Suprapubic skin (tissue), 4 donors: ENCODE measurements around the gene CCDC57. TPM values are rescaled to one million over a fixed set of nuclear protein-coding genes. Genes with fewer than 3 reads are reported as not detected.

Experiments used
- DNase-seq, 2 donors: peaks; one replicate each; pipeline ENCODE4 v3.0.0-alpha.2; 2019; ENCODE audit warnings: low spot score in 2 of 2
- H3K27ac ChIP-seq: fragments of 200-600 bp; sonication (generic); one replicate; pipeline ENCODE4 v1.5.1; 2019
- H3K27me3 ChIP-seq: fragments of 200-600 bp; sonication (generic); one replicate; pipeline ENCODE4 v1.5.1; 2019
- H3K36me3 ChIP-seq: fragments of 200-600 bp; sonication (generic); one replicate; pipeline ENCODE4 v1.5.1; 2019
- H3K4me1 ChIP-seq: fragments of 200-600 bp; sonication (generic); one replicate; pipeline ENCODE4 v1.5.1; 2019
- H3K4me3 ChIP-seq: fragments of 200-600 bp; sonication (generic); one replicate; pipeline ENCODE4 v1.5.1; 2019; ENCODE audit warnings: mild to moderate bottlenecking
- H3K9me3 ChIP-seq: fragments of 200-600 bp; sonication (generic); one replicate; pipeline ENCODE4 v1.5.1; 2019
- CTCF ChIP-seq, 2 donors: fragments of 200-600 bp in 1 of 2; fragments of 450-650 bp in 1 of 2; sonication (generic) in 1 of 2; IDR thresholded peaks; one replicate each; pipeline ENCODE4 v1.5.1; 2016 to 2019; ENCODE audit warnings: antibody characterized with exemption in 2 of 2, mild to moderate bottlenecking in 1 of 2, moderate library complexity in 1 of 2
- EP300 ChIP-seq: sonication (generic); formaldehyde crosslinking; IDR thresholded peaks from one replicate; pipeline ENCODE4 v1.6.1; 2017; ENCODE audit warnings: antibody characterized with exemption
- POLR2A ChIP-seq, 2 donors: fragments of 450-650 bp; IDR thresholded peaks; one replicate each; pipeline ENCODE4 v1.6.1; 2017; ENCODE audit warnings: antibody characterized with exemption in 2 of 2, mild to moderate bottlenecking in 2 of 2, moderate library complexity in 2 of 2
- POLR2AphosphoS5 ChIP-seq, 3 donors: sonication (generic); formaldehyde crosslinking; IDR thresholded peaks; one replicate each; pipeline ENCODE4 v1.6.1; 2017; ENCODE audit warnings: antibody characterized with exemption in 3 of 3
- WGBS: methylation state at CpG from one replicate; pipeline ENCODE4 v1.1.5; 2018; 5-methylcytosine and 5-hydroxymethylcytosine counted together
- total RNA-seq, 4 donors: library from RNA; depleted of rRNA; stranded (reverse); fragments of >200 nt; gene quantifications; one replicate each; pipeline ENCODE4 v1.1.0, GENCODE V29; 2016

CCDC57 gene
- total RNA-seq, 4 donors from 2014 or later = 16.1 to 29.8 (median 20.3) TPM

- no peaks in the 10 kb centered on the region for H3K9me3 ChIP-seq
- peak; percentile 89 to 93 for DNase-seq
- TF ChIP-seq EP300 (no peak), CTCF (IDR thresholded peaks at IDR 0.05) (peak; percentile 88 to 90), POLR2AphosphoS5 (IDR thresholded peaks at IDR 0.05) (no peak), POLR2A (IDR thresholded peaks at IDR 0.05) (peak in 1 of 2 donors; percentile 39)
- WGBS = 18% methylated on average over 21 of the region's 21 CpGs
- H3K4me1 ChIP-seq = peaks cover 17% of the 10 kb centered on the region
- H3K27ac ChIP-seq = peak overlapping the region; percentile 41
- H3K27me3 ChIP-seq = no peaks in the 10 kb centered on the region
- no peak overlapping the region for H3K4me3 ChIP-seq
- H3K36me3 ChIP-seq = no peaks in the 10 kb centered on the region
Measured at GRCh38 chr17:82205720-82206508, 6.7 kb downstream of the CCDC57 start.

DNA sequence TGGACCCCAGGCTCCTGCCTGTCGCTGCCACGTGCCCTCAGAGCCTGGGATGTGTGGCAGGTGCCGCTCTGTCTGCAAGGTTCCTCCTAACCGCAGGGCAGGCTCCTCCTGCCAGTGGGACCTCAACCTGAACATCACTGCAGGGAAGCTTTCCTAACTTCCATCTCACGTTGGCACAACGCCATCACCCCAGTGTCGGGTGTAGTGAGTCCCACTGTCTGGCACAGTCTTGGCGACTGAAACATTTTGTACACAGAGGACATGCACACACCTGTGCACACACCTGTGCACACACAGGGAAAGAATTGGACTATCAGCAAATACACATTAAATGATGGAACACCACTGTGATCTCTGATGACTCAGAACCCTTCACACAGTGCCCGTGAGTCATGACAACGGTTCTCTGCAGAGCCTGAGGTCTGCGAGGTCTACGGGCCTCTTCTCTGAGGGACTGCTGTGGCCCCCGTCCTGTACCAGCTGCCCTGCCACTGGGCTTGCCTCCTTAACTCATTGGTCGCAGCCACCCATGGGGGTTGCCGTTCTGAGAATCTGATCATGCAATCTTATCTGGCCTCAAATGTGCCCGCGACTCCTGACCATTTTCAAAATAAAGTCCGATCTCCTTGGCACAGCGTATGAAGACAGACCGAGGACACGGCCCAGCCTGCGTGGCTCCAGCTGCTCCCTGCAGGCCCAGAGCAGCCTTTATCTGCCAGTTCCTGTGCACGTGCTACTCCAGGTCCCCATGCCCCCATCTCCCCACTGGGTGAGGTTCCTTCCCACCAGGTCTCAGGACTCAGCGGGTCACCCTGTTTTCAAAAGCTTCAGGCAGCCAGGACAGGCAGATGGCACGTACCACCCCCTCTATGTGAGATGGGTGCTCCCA, 7.6 kb downstream of the CCDC57 start:
- no peaks in the 10 kb centered on the region for H3K36me3 ChIP-seq
- no peaks in the 10 kb centered on the region for H3K9me3 ChIP-seq
- DNase-seq = no peak
- H3K27me3 ChIP-seq = no peaks in the 10 kb centered on the region
- WGBS = 44% methylated on average over 10 of the region's 25 CpGs
- H3K27ac ChIP-seq = peak overlapping the region; percentile 41
- TF ChIP-seq POLR2AphosphoS5 (IDR thresholded peaks at IDR 0.05) (no peak), POLR2A (IDR thresholded peaks at IDR 0.05) (no peak), EP300 (no peak), CTCF (IDR thresholded peaks at IDR 0.05) (no peak)
- peaks cover 17% of the 10 kb centered on the region for H3K4me1 ChIP-seq
- no peak overlapping the region for H3K4me3 ChIP-seq

- DNase-seq = no peak
- no peaks in the 10 kb centered on the region for H3K27me3 ChIP-seq
- peaks cover 17% of the 10 kb centered on the region for H3K4me1 ChIP-seq
- H3K36me3 ChIP-seq = no peaks in the 10 kb centered on the region
- TF ChIP-seq POLR2A (IDR thresholded peaks at IDR 0.05) (no peak), CTCF (IDR thresholded peaks at IDR 0.05) (no peak), EP300 (no peak), POLR2AphosphoS5 (IDR thresholded peaks at IDR 0.05) (no peak)
- 89% methylated on average over 19 of the region's 19 CpGs for WGBS
- no peak overlapping the region for H3K4me3 ChIP-seq
- H3K27ac ChIP-seq = no peak overlapping the region
- H3K9me3 ChIP-seq = no peaks in the 10 kb centered on the region
Measured at GRCh38 chr17:82203920-82204319, 8.7 kb downstream of the CCDC57 start.

- Histone ChIP-seq H3K27me3 (no peaks in the 10 kb centered on the region), H3K36me3 (peaks cover 3% of the 10 kb centered on the region), H3K27ac (no peak overlapping the region), H3K4me1 (peaks cover 17% of the 10 kb centered on the region), H3K9me3 (no peaks in the 10 kb centered on the region), H3K4me3 (no peak overlapping the region)
- DNase-seq = no peak
- TF ChIP-seq POLR2A (IDR thresholded peaks at IDR 0.05) (no peak), CTCF (IDR thresholded peaks at IDR 0.05) (no peak), EP300 (no peak)
- 78% methylated on average over 10 of the region's 10 CpGs for WGBS
Measured at GRCh38 chr17:82202981-82203380, 9.7 kb downstream of the CCDC57 start.

DNA sequence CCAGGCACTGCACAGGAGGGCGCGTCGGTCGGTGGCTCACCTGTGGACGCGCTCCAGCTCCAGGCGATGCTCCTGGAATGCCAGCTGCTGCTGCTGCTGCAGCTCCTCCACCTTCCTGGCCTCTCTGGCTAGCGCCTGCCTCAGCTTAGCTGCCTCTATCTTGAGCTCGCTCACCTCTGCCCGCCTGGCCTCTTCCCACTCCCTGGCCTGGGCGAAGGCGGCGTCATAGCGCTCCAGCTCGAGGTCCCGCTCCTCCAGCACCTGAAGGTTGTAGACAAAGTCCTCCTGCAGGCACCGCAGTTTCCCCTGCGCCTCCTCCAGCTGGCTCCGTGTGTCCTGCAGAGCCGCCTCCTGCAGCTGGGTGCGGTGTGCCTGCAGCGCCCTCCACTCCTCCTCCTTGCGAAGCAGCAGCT, 11.1 kb downstream of the CCDC57 start:
- Histone ChIP-seq H3K36me3 (peaks cover 15% of the 10 kb centered on the region), H3K4me3 (no peak overlapping the region), H3K27ac (no peak overlapping the region), H3K9me3 (no peaks in the 10 kb centered on the region), H3K4me1 (peaks cover 15% of the 10 kb centered on the region), H3K27me3 (no peaks in the 10 kb centered on the region)
- 92% methylated on average over 21 of the region's 23 CpGs for WGBS
- TF ChIP-seq POLR2AphosphoS5 (IDR thresholded peaks at IDR 0.05) (no peak), CTCF (IDR thresholded peaks at IDR 0.05) (no peak), POLR2A (IDR thresholded peaks at IDR 0.05) (no peak), EP300 (no peak)
- DNase-seq = no peak
